RWPE2 (cell line): Measurements from ENCODE around the gene ARHGAP10.

Source experiments
- ATAC-seq: fragments of 200-7000 bp; cut with Tn5 transposase; 3 replicates; pipeline ENCODE4 v1.9.1; 2021; ENCODE audit warnings: low read depth
- DNase-seq: peaks from one replicate; pipeline ENCODE4 v3.0.0-alpha.2; 2020; ENCODE audit warnings: low spot score
- H3K27ac ChIP-seq: fragments of 450-650 bp; 2 replicates; pipeline ENCODE4 v1.5.1; 2017; ENCODE audit warnings: mild to moderate bottlenecking; ENCODE audit not compliant: poor library complexity, severe bottlenecking
- H3K27me3 ChIP-seq: fragments of 250-450 bp; sonication (Bioruptor Pico); 2 replicates; pipeline ENCODE4 v1.5.1; 2021; ENCODE audit warnings: mild to moderate bottlenecking, moderate library complexity; ENCODE audit not compliant: insufficient read depth, poor library complexity, severe bottlenecking
- H3K36me3 ChIP-seq: fragments of 250-450 bp; sonication (Bioruptor Pico); 2 replicates; pipeline ENCODE4 v1.5.1; 2020; ENCODE audit warnings: low read depth, mild to moderate bottlenecking, moderate library complexity
- H3K4me1 ChIP-seq: fragments of 250-450 bp; sonication (Bioruptor Pico); 2 replicates; pipeline ENCODE4 v1.5.1; 2021; ENCODE audit warnings: mild to moderate bottlenecking, moderate library complexity; ENCODE audit not compliant: insufficient read depth, poor library complexity, severe bottlenecking
- H3K4me3 ChIP-seq: fragments of 250-450 bp; sonication (Bioruptor Pico); 2 replicates; pipeline ENCODE4 v1.5.1; 2021; ENCODE audit warnings: mild to moderate bottlenecking, moderate library complexity; ENCODE audit not compliant: severe bottlenecking
- H3K9me3 ChIP-seq: fragments of 250-450 bp; sonication (Bioruptor Pico); 2 replicates; pipeline ENCODE4 v1.5.1; 2021; ENCODE audit warnings: mild to moderate bottlenecking, moderate library complexity; ENCODE audit not compliant: severe bottlenecking
- CTCF ChIP-seq: fragments of 450-650 bp; IDR thresholded peaks from one replicate; pipeline ENCODE4 v1.5.1; 2017; ENCODE audit warnings: mild to moderate bottlenecking, moderate library complexity; ENCODE audit not compliant: poor library complexity, severe bottlenecking

The ARHGAP10 gene

DNA sequence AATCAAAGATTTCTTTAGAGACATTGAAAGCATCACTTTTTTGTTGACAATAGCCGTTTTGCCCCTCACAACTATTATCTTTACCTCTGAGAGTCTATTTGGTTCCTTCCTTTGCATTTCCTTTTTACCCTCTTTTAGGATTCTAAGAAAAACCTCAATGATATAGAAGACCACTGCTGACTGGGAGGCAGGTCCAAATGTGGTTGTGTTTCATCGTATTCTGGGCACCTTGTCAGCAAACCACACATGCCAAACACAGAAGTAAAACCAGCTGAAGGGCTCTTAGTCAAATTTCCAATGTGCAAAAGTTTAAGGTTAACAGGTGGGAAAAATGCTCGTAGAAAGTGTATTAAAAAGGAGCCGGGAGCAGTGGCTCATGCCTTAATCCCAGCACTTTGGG, 42.8 kb upstream of the ARHGAP10 start:
- Histone ChIP-seq H3K36me3 (no peaks in the 10 kb centered on the region), H3K4me1 (no peaks in the 10 kb centered on the region), H3K27ac (no peak overlapping the region), H3K9me3 (no peaks in the 10 kb centered on the region), H3K27me3 (no peaks in the 10 kb centered on the region), H3K4me3 (no peak overlapping the region)
- ATAC-seq, result no peak
- no peak for TF ChIP-seq CTCF
- DNase-seq, result no peak

- Histone ChIP-seq H3K4me1 (no peaks in the 10 kb centered on the region), H3K27ac (no peak overlapping the region), H3K9me3 (no peaks in the 10 kb centered on the region), H3K27me3 (no peaks in the 10 kb centered on the region), H3K36me3 (no peaks in the 10 kb centered on the region), H3K4me3 (no peak overlapping the region)
- no peak for DNase-seq
- no peak for TF ChIP-seq CTCF
- ATAC-seq, result no peak
Measured at GRCh38 chr4:147691820-147692219, 40.1 kb upstream of the ARHGAP10 start.

GRCh38 chr4:147693218-147693617, 38.7 kb upstream of the ARHGAP10 start:
- Histone ChIP-seq H3K4me1 (no peaks in the 10 kb centered on the region), H3K36me3 (no peaks in the 10 kb centered on the region), H3K4me3 (no peak overlapping the region), H3K9me3 (no peaks in the 10 kb centered on the region), H3K27me3 (no peaks in the 10 kb centered on the region), H3K27ac (no peak overlapping the region)
- no peak for DNase-seq
- no peak for TF ChIP-seq CTCF
- no peak for ATAC-seq

DNA sequence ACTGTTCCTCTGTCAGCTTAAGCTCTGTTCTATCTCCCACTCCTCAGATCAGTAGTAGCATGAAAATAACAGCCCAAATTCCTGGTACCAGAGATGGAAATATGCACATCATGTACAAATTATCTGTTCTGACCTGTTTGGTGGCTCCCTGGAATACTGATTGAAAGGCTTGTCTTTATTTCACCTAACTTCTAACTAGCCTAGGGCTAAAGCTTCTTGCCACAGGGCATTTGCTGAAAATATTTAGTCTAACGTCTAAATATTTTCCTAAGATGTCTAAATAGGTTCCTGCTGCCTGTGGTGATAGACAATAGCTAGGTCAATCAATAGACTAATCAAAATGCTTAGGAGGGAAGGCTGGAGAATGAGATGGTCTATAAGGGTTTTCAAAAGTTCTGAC, 35.0 kb upstream of the ARHGAP10 start:
- no peak for ATAC-seq
- no peak for TF ChIP-seq CTCF

GRCh38 chr4:147704846-147705245, 27.0 kb upstream of the ARHGAP10 start:
- Histone ChIP-seq H3K9me3 (no peaks in the 10 kb centered on the region), H3K4me1 (no peaks in the 10 kb centered on the region), H3K36me3 (no peaks in the 10 kb centered on the region), H3K27me3 (no peaks in the 10 kb centered on the region), H3K4me3 (no peak overlapping the region), H3K27ac (no peak overlapping the region)
- no peak for TF ChIP-seq CTCF
- DNase-seq (no peak), ATAC-seq (no peak)

More for the DNA sequence above, 35.0 kb upstream of the ARHGAP10 start:
- Histone ChIP-seq H3K9me3 (no peaks in the 10 kb centered on the region), H3K4me3 (no peak overlapping the region), H3K4me1 (no peaks in the 10 kb centered on the region), H3K27me3 (no peaks in the 10 kb centered on the region), H3K27ac (no peak overlapping the region), H3K36me3 (no peaks in the 10 kb centered on the region)
- DNase-seq, result no peak
